ENCODE results near the gene CDK4.
"Not testable (repeated sequence)": the region's sequence is repeated elsewhere in the genome, so short reads cannot be mapped to it uniquely, and the experiment has no call there.

CDK4 gene

GRCh38 chr12:57722716-57723629 is 29.1 kb downstream of the CDK4 start:
- no peak for FAIRE-seq
- no peak for TF ChIP-seq POLR2AphosphoS5 (IDR thresholded peaks at IDR 0.05; ENCODE audit: low read depth, low read length)
- TF ChIP-seq PAX5 (IDR thresholded peaks at IDR 0.05; ENCODE audit: insufficient read depth, low read length, severe bottlenecking) = no peak
- no peak for TF ChIP-seq POU2F2 (IDR thresholded peaks at IDR 0.05; ENCODE audit: low read depth, low read length)
- TF ChIP-seq TAF1 (IDR thresholded peaks at IDR 0.05; ENCODE audit: low read depth, low read length) = no peak
- DNase-seq (ENCODE audit: insufficient read length, low spot score) = peak; percentile 12

- not testable (repeated sequence) for FAIRE-seq
- DNase-seq (ENCODE audit: insufficient read length, low spot score) = peak; percentile 10
These were observed 30.1 kb downstream of the CDK4 start for GRCh38 chr12:57721846-57722608.

- DNase-seq (ENCODE audit: insufficient read length, low spot score) (peak; percentile 19), FAIRE-seq (no peak)
- TF ChIP-seq PAX5 (IDR thresholded peaks at IDR 0.05; ENCODE audit: insufficient read depth, low read length, severe bottlenecking) (no peak), SPI1 (IDR thresholded peaks at IDR 0.05; ENCODE audit: low read depth, low read length) (no peak), POLR2A (IDR thresholded peaks at IDR 0.05; ENCODE audit: low read depth, low read length) (no peak; the same call in 1 of the 2 replicates), POU2F2 (IDR thresholded peaks at IDR 0.05; ENCODE audit: low read depth, low read length) (no peak), POLR2AphosphoS5 (IDR thresholded peaks at IDR 0.05; ENCODE audit: low read depth, low read length) (no peak), TAF1 (IDR thresholded peaks at IDR 0.05; ENCODE audit: low read depth, low read length) (no peak)
These were observed 31.2 kb downstream of the CDK4 start for GRCh38 chr12:57720606-57721595.

- no peak for FAIRE-seq
These were observed 32.1 kb downstream of the CDK4 start for GRCh38 chr12:57719777-57720605.

GRCh38 chr12:57718641-57719528 is 33.2 kb downstream of the CDK4 start:
- no peak for DNase-seq (ENCODE audit: insufficient read length, low spot score)
- TF ChIP-seq PAX5 (IDR thresholded peaks at IDR 0.05; ENCODE audit: insufficient read depth, low read length, severe bottlenecking) (no peak), SPI1 (IDR thresholded peaks at IDR 0.05; ENCODE audit: low read depth, low read length) (no peak), POLR2A (IDR thresholded peaks at IDR 0.05; ENCODE audit: low read depth, low read length) (no peak), POU2F2 (IDR thresholded peaks at IDR 0.05; ENCODE audit: low read depth, low read length) (no peak), POLR2AphosphoS5 (IDR thresholded peaks at IDR 0.05; ENCODE audit: low read depth, low read length) (no peak), TAF1 (IDR thresholded peaks at IDR 0.05; ENCODE audit: low read depth, low read length) (no peak)
- FAIRE-seq = no peak

More at GRCh38 chr12:57719777-57720605, 32.1 kb downstream of the CDK4 start:
- peak; percentile 8 for DNase-seq (ENCODE audit: insufficient read length, low spot score)
- TF ChIP-seq SPI1 (IDR thresholded peaks at IDR 0.05; ENCODE audit: low read depth, low read length) (no peak), POLR2AphosphoS5 (IDR thresholded peaks at IDR 0.05; ENCODE audit: low read depth, low read length) (no peak), POU2F2 (IDR thresholded peaks at IDR 0.05; ENCODE audit: low read depth, low read length) (no peak)

- no peak for FAIRE-seq
- TF ChIP-seq POLR2A (IDR thresholded peaks at IDR 0.05; ENCODE audit: low read depth, low read length) (no peak), TAF1 (IDR thresholded peaks at IDR 0.05; ENCODE audit: low read depth, low read length) (no peak), PAX5 (IDR thresholded peaks at IDR 0.05; ENCODE audit: insufficient read depth, low read length, severe bottlenecking) (no peak), SPI1 (IDR thresholded peaks at IDR 0.05; ENCODE audit: low read depth, low read length) (no peak), POLR2AphosphoS5 (IDR thresholded peaks at IDR 0.05; ENCODE audit: low read depth, low read length) (no peak), POU2F2 (IDR thresholded peaks at IDR 0.05; ENCODE audit: low read depth, low read length) (no peak)
- no peak for DNase-seq (ENCODE audit: insufficient read length, low spot score)
These were observed 34.1 kb downstream of the CDK4 start for GRCh38 chr12:57717846-57718640.

GRCh38 chr12:57717131-57717530 is 35.0 kb downstream of the CDK4 start:
- FAIRE-seq (no peak), DNase-seq (ENCODE audit: insufficient read length, low spot score) (no peak)
- TF ChIP-seq POLR2AphosphoS5 (IDR thresholded peaks at IDR 0.05; ENCODE audit: low read depth, low read length) (no peak), PAX5 (IDR thresholded peaks at IDR 0.05; ENCODE audit: insufficient read depth, low read length, severe bottlenecking) (no peak), POU2F2 (IDR thresholded peaks at IDR 0.05; ENCODE audit: low read depth, low read length) (no peak), SPI1 (IDR thresholded peaks at IDR 0.05; ENCODE audit: low read depth, low read length) (no peak), TAF1 (IDR thresholded peaks at IDR 0.05; ENCODE audit: low read depth, low read length) (no peak), POLR2A (IDR thresholded peaks at IDR 0.05; ENCODE audit: low read depth, low read length) (no peak)
